CD4-positive, alpha-beta T cell treated with Interleukin-15 for 4 hours (primary cell): ENCODE results near the gene CACNB1.

ENCODE experiments used
- DNase-seq: peaks from one replicate; pipeline ENCODE4 v3.0.0-alpha.2; 2020; ENCODE audit warnings: low spot score

Gene CACNB1

GRCh38 chr17:39123627-39124026 is 73.8 kb downstream of the CACNB1 start:
- DNase-seq: no peak
